GM19468 (cell line): ENCODE results near the gene RASIP1.
"Not testable (repeated sequence)": the region's sequence is repeated elsewhere in the genome, so short reads cannot be mapped to it uniquely, and the experiment has no call there.

Experiments used
- ATAC-seq: cut with Tn5 transposase; IDR thresholded peaks from one replicate; pipeline ENCODE4 v1.9.1; 2021; ENCODE audit warnings: mild to moderate bottlenecking, moderate library complexity, moderate number of reproducible peaks; ENCODE audit not compliant: unreplicated experiment; ENCODE audit errors: extremely low read depth

Gene RASIP1

GRCh38 chr19:48713041-48713863, 27.2 kb downstream of the RASIP1 start:
- ATAC-seq: no peak

GRCh38 chr19:48711106-48711662, 29.2 kb downstream of the RASIP1 start:
- ATAC-seq: no peak

GRCh38 chr19:48708471-48708870, 31.9 kb downstream of the RASIP1 start:
- no peak for ATAC-seq

- ATAC-seq: no peak
Measured at GRCh38 chr19:48705431-48705830, 35.0 kb downstream of the RASIP1 start.

- no peak for ATAC-seq
Measured at GRCh38 chr19:48703316-48703715, 37.1 kb downstream of the RASIP1 start.

- no peak for ATAC-seq
Measured at GRCh38 chr19:48702701-48703100, 37.7 kb downstream of the RASIP1 start.

- ATAC-seq: no peak
Measured at GRCh38 chr19:48698046-48698445, 42.4 kb downstream of the RASIP1 start.

GRCh38 chr19:48696353-48697010, 43.9 kb downstream of the RASIP1 start:
- ATAC-seq: no peak

GRCh38 chr19:48695743-48696352, 44.6 kb downstream of the RASIP1 start, which contains the start of gene FUT2:
FUT2 (plus strand) TSS chr19:48695971; CDS start chr19:48702957, 6,986 bp downstream.
- no peak for ATAC-seq

GRCh38 chr19:48693629-48694028, 46.8 kb downstream of the RASIP1 start:
- ATAC-seq: not testable (repeated sequence)

GRCh38 chr19:48689449-48689848, 51.0 kb downstream of the RASIP1 start:
- ATAC-seq: no peak

- no peak for ATAC-seq
Measured at GRCh38 chr19:48687776-48688175, 52.6 kb downstream of the RASIP1 start.

GRCh38 chr19:48686637-48687036, 53.8 kb downstream of the RASIP1 start:
- not testable (repeated sequence) for ATAC-seq

- no peak for ATAC-seq
Measured at GRCh38 chr19:48686088-48686487, 54.3 kb downstream of the RASIP1 start.

GRCh38 chr19:48685583-48685982, 54.8 kb downstream of the RASIP1 start:
- ATAC-seq: no peak

- ATAC-seq: no peak
Measured at GRCh38 chr19:48683349-48683748, 57.1 kb downstream of the RASIP1 start.

- ATAC-seq: no peak
Measured at GRCh38 chr19:48681127-48681470, 59.3 kb downstream of the RASIP1 start.

- ATAC-seq: no peak
Measured at GRCh38 chr19:48680436-48681126, 59.8 kb downstream of the RASIP1 start.

GRCh38 chr19:48680006-48680405, 60.4 kb downstream of the RASIP1 start:
- ATAC-seq: not testable (repeated sequence)

- ATAC-seq: no peak
Measured at GRCh38 chr19:48678201-48678600, 62.2 kb downstream of the RASIP1 start.
